ENCODE measurements around the gene TEP1.

GRCh38 chr14:20417250-20418186 lies 4.2 kb upstream of the TEP1 start:
- TF ChIP-seq CTCF (IDR thresholded peaks at IDR 0.05): no peak
- TF ChIP-seq REST (IDR thresholded peaks at IDR 0.05; ENCODE audit: insufficient read depth in 1 of 2, low read depth in 2 of 2, low read length in 1 of 2): no peak
- TF ChIP-seq SIN3A (IDR thresholded peaks at IDR 0.05; ENCODE audit: borderline replicate concordance, insufficient read depth, low read depth, low read length): no peak
